Keratinocyte (primary cell): Measurements from ENCODE around the gene IGFBP4. TPM values are rescaled to one million over a fixed set of nuclear protein-coding genes. Genes with fewer than 3 reads are reported as not detected.

ENCODE experiments used
- DNase-seq: peaks from one replicate; pipeline ENCODE4 v3.0.0-alpha.2; 2011; ENCODE audit warnings: low read depth, missing footprints, low spot score
- FAIRE-seq: peaks from 2 replicates; lab custom pipeline; 2011; peaks lifted over from hg19 to GRCh38; lab: Jason Lieb, UNC
- H2AFZ ChIP-seq: 2 replicates; pipeline ENCODE4 v1.6.0; 2012; ENCODE audit warnings: low read length, control low read depth, inconsistent platforms; ENCODE audit not compliant: control insufficient read depth
- H3K27ac ChIP-seq: 2 replicates; pipeline ENCODE4 v1.5.1; 2011; ENCODE audit warnings: low read length; ENCODE audit not compliant: control insufficient read depth, insufficient read depth
- H3K27me3 ChIP-seq: 3 replicates; pipeline ENCODE4 v1.6.0; 2011; ENCODE audit warnings: low read length; ENCODE audit not compliant: control insufficient read depth, insufficient read depth; ENCODE audit errors: extremely low read depth
- H3K36me3 ChIP-seq, 2 experiments: 2 replicates in 1 of 2; 3 replicates in 1 of 2; pipeline ENCODE4 v1.5.1; 2011; ENCODE audit warnings: low read length in 2 of 2, mild to moderate bottlenecking in 1 of 2; ENCODE audit not compliant: control insufficient read depth in 2 of 2, insufficient read depth in 2 of 2; ENCODE audit errors: extremely low read depth in 1 of 2
- H3K4me1 ChIP-seq: 3 replicates; pipeline ENCODE4 v1.5.1; 2011; ENCODE audit warnings: low read length; ENCODE audit not compliant: control insufficient read depth, insufficient read depth; ENCODE audit errors: extremely low read depth
- H3K4me2 ChIP-seq: 3 replicates; pipeline ENCODE4 v1.6.0; 2011; ENCODE audit warnings: low read depth, low read length; ENCODE audit not compliant: control insufficient read depth, insufficient read depth; ENCODE audit errors: extremely low read depth
- H3K4me3 ChIP-seq, 3 experiments: fragments of 200-600 bp in 1 of 3; sonication (generic) in 1 of 3; 2 replicates in 2 of 3; 3 replicates in 1 of 3; pipeline ENCODE4 v1.5.1; 2011 to 2016; ENCODE audit warnings: low read length in 3 of 3, mild to moderate bottlenecking in 3 of 3, control low read depth in 2 of 3, inconsistent platforms in 1 of 3, low read depth in 1 of 3, mixed read lengths in 1 of 3, mixed run types in 1 of 3, moderate library complexity in 1 of 3; ENCODE audit not compliant: control insufficient read depth in 2 of 3, insufficient read depth in 2 of 3; ENCODE audit errors: extremely low read depth in 1 of 3
- H3K79me2 ChIP-seq: 2 replicates; pipeline ENCODE4 v1.6.0; 2012; ENCODE audit warnings: low read length; ENCODE audit not compliant: control insufficient read depth, insufficient read depth
- H3K9ac ChIP-seq: 3 replicates; pipeline ENCODE4 v1.6.0; 2011; ENCODE audit warnings: low read length; ENCODE audit not compliant: control insufficient read depth, insufficient read depth; ENCODE audit errors: extremely low read depth
- H3K9me1 ChIP-seq: 3 replicates; pipeline ENCODE4 v1.6.0; 2011; ENCODE audit warnings: low read length; ENCODE audit not compliant: control insufficient read depth, insufficient read depth; ENCODE audit errors: extremely low read depth
- H3K9me3 ChIP-seq: 2 replicates; pipeline ENCODE4 v1.5.1; 2012; ENCODE audit warnings: low read depth, low read length; ENCODE audit not compliant: control insufficient read depth
- H4K20me1 ChIP-seq: 3 replicates; pipeline ENCODE4 v1.6.0; 2011; ENCODE audit warnings: low read length; ENCODE audit not compliant: control insufficient read depth, insufficient read depth; ENCODE audit errors: extremely low read depth
- CTCF ChIP-seq, 3 experiments: IDR thresholded peaks in 1 of 3; conservative IDR thresholded peaks in 1 of 3; optimal IDR thresholded peaks in 1 of 3; 2 replicates in 2 of 3; 3 replicates in 1 of 3; pipeline versions ENCODE3 to v1.5.1; 2011; ENCODE audit warnings: low read length in 3 of 3, mild to moderate bottlenecking in 3 of 3, moderate library complexity in 2 of 3, control low read depth in 1 of 3, inconsistent platforms in 1 of 3; ENCODE audit not compliant: insufficient read depth in 2 of 3; ENCODE audit errors: extremely low read depth in 1 of 3
- EZH2 ChIP-seq: IDR thresholded peaks from one replicate; pipeline ENCODE4 v1.6.1; 2012; ENCODE audit warnings: inconsistent platforms, mild to moderate bottlenecking, low read length, moderate library complexity
- dilution Hi-C: fragments of 300-500 bp; cut with MboI; formaldehyde crosslinking; loops from one replicate; pipeline ENCODE4 v1.7.0; 2020; ENCODE audit warnings: low sequenced_read_pairs; ENCODE audit not compliant: extremely low pct_ligation_motif_present
- polyA plus RNA-seq, 5 experiments: library from polyadenylated mRNA; depleted of rRNA in 3 of 5; stranded (reverse) in 3 of 5; stranded (forward) in 1 of 5; unstranded in 1 of 5; fragments of >200 nt; gene quantifications; 1 replicate in 1 of 5; 2 replicates in 3 of 5; 3 replicates in 1 of 5; pipeline versions ENCODE4 v1.2.1 to v1.2.3, GENCODE V29; 2011 to 2012; ENCODE audit warnings: missing spikeins in 2 of 5, low read depth in 1 of 5, low replicate concordance in 1 of 5

IGFBP4 gene
- polyA plus RNA-seq, 1 donor (not counting 4 experiments of a cell fraction or from before 2014, with no cell fraction given), result 6.0 TPM

- Histone ChIP-seq H3K9me1 (peaks cover 11% of the 10 kb centered on the region), H3K27me3 (no peaks in the 10 kb centered on the region), H3K4me1 (peaks cover 65% of the 10 kb centered on the region), H4K20me1 (peaks cover 74% of the 10 kb centered on the region), H3K4me3 (peak overlapping the region; percentile 79 to 98 (median 91)), H3K9me3 (no peaks in the 10 kb centered on the region), H3K4me2 (peak overlapping the region; percentile 98), H3K27ac (peak overlapping the region; percentile 94), H2AFZ (no peak overlapping the region), H3K9ac (peak overlapping the region; percentile 99), H3K36me3 (peaks cover 25 to 80% of the 10 kb centered on the region in 2 experiments), H3K79me2 (peaks cover 79% of the 10 kb centered on the region)
- dilution Hi-C loops, result no loop called here
- FAIRE-seq (peak; percentile 82), DNase-seq (no peak)
- no peak for TF ChIP-seq EZH2
These were observed 53.6 kb downstream of the IGFBP4 start for GRCh38 chr17:40496634-40497420.

GRCh38 chr17:40497695-40498094 lies 54.4 kb downstream of the IGFBP4 start:
- peaks cover 66% of the 10 kb centered on the region for H4K20me1 ChIP-seq
- H3K9ac ChIP-seq, result peak overlapping the region; percentile 99
- dilution Hi-C loops, result no loop called here
- peak overlapping the region; percentile 94 for H3K27ac ChIP-seq
- DNase-seq, result no peak
- FAIRE-seq, result peak; percentile 77
- no peak overlapping the region for H2AFZ ChIP-seq
- H3K79me2 ChIP-seq, result peaks cover 85% of the 10 kb centered on the region
- peaks cover 7% of the 10 kb centered on the region for H3K9me1 ChIP-seq
- peaks cover 63% of the 10 kb centered on the region for H3K4me1 ChIP-seq
- peak overlapping the region; percentile 98 for H3K4me2 ChIP-seq
- peak overlapping the region; percentile 79 to 98 (median 91) for H3K4me3 ChIP-seq
- TF ChIP-seq EZH2, result no peak
- no peak for TF ChIP-seq CTCF (optimal IDR thresholded peaks at IDR 0.05 in 1 of 3, IDR thresholded peaks at IDR 0.05 in 1 of 3, conservative IDR thresholded peaks at IDR 0.05 in 1 of 3; ENCODE audit: extremely low read depth in 1 of 3, insufficient read depth in 2 of 3, low read length in 3 of 3)
- H3K9me3 ChIP-seq, result no peaks in the 10 kb centered on the region
- H3K27me3 ChIP-seq, result no peaks in the 10 kb centered on the region
- peaks cover 25 to 72% of the 10 kb centered on the region in 2 experiments for H3K36me3 ChIP-seq
